HCT116 (cell line): Measurements from ENCODE around the gene ORAI1. TPM values are rescaled to one million over a fixed set of nuclear protein-coding genes. Genes with fewer than 3 reads are reported as not detected.

Experiments used
- ATAC-seq: fragments of 200-7000 bp; cut with Tn5 transposase; 2 replicates; pipeline ENCODE4 v1.9.1; 2020; ENCODE audit warnings: mild to moderate bottlenecking, moderate library complexity
- BruUV-seq: library from RNA; stranded (reverse); fragments of 400-500 nt; replicated peaks from 2 replicates; lab custom pipeline; 2021; lab: Mats Ljungman, UMichigan
- CTCF ChIA-PET: fragments of 300-600 bp; sonication (Branson Sonifier 250); formaldehyde crosslinking; loops from one replicate; lab custom pipeline; 2021; ENCODE audit warnings: antibody characterized with exemption; lab: Charles Lee
- POLR2A ChIA-PET: fragments of 300-600, 350-600 bp; sonication (Branson Sonifier 250); formaldehyde crosslinking; loops from one replicate; lab custom pipeline; 2021; ENCODE audit warnings: antibody characterized with exemption; lab: Charles Lee
- RAD21 ChIA-PET, 2 experiments: fragments of 300-600 bp; sonication (Branson Sonifier 250); formaldehyde crosslinking; loops; one replicate each; lab custom pipeline; 2023; ENCODE audit warnings: low total read pairs in 2 of 2; ENCODE audit not compliant: uncharacterized antibody in 2 of 2, unreplicated experiment in 2 of 2, low non-redundant PET in 1 of 2; lab: Charles Lee
- DNase-seq: peaks from one replicate; pipeline ENCODE4 v3.0.0-alpha.2; 2010; ENCODE audit warnings: low read depth, low spot score
- H2AFZ ChIP-seq: fragments of 200-600 bp; shearing (Covaris generic), sonication (generic); 2 replicates; pipeline ENCODE4 v1.6.1; 2017; ENCODE audit warnings: low read depth, mixed run types, mixed read lengths, antibody characterized with exemption, low read length; ENCODE audit not compliant: poor library complexity, severe bottlenecking
- H3K27ac ChIP-seq: 2 replicates; pipeline ENCODE4 v1.5.1; 2012; ENCODE audit warnings: low read depth, low read length
- H3K27me3 ChIP-seq: fragments of 200-600 bp; sonication (generic); 2 replicates; pipeline ENCODE4 v1.6.1; 2016; ENCODE audit warnings: mixed run types, low read length, mixed read lengths; ENCODE audit not compliant: insufficient read depth
- H3K36me3 ChIP-seq, 2 experiments: fragments of 200-500 bp in 1 of 2; fragments of 200-600 bp in 1 of 2; sonication (Bioruptor generic) in 1 of 2; sonication (generic) in 1 of 2; 2 replicates each; pipeline versions ENCODE4 v1.5.1 to v1.6.1; 2014 to 2016; ENCODE audit warnings: low read length in 2 of 2, inconsistent platforms in 1 of 2, mixed read lengths in 1 of 2, mixed run types in 1 of 2; ENCODE audit not compliant: insufficient read depth in 2 of 2, control insufficient read depth in 1 of 2
- H3K4me1 ChIP-seq, 2 experiments: fragments of 200-600 bp in 1 of 2; sonication (generic) in 1 of 2; 2 replicates each; pipeline versions ENCODE4 v1.5.1 to v1.6.1; 2012 to 2017; ENCODE audit warnings: low read length in 2 of 2, inconsistent platforms in 1 of 2, mild to moderate bottlenecking in 1 of 2, mixed read lengths in 1 of 2, mixed run types in 1 of 2, moderate library complexity in 1 of 2; ENCODE audit not compliant: insufficient read depth in 2 of 2, control insufficient read depth in 1 of 2
- H3K4me2 ChIP-seq: fragments of 200-600 bp; sonication (generic); 2 replicates; pipeline ENCODE4 v1.6.1; 2017; ENCODE audit warnings: mixed run types, low read length, mixed read lengths
- H3K4me3 ChIP-seq, 2 experiments: fragments of 200-600 bp in 1 of 2; sonication (generic) in 1 of 2; replicated peaks in 1 of 2; 2 replicates each; pipeline ENCODE4 v1.5.1; 2011 to 2016; ENCODE audit warnings: low read length in 2 of 2, control low read depth in 1 of 2, low read depth in 1 of 2, mild to moderate bottlenecking in 1 of 2, mixed read lengths in 1 of 2, mixed run types in 1 of 2
- H3K79me2 ChIP-seq: fragments of 200-600 bp; sonication (generic); 2 replicates; pipeline ENCODE4 v1.6.1; 2017; ENCODE audit warnings: mild to moderate bottlenecking, mixed run types, low read length, moderate library complexity, mixed read lengths; ENCODE audit not compliant: insufficient read depth
- H3K9ac ChIP-seq: fragments of 200-600 bp; sonication (generic); 2 replicates; pipeline ENCODE4 v1.6.1; 2016; ENCODE audit warnings: low read length, mixed read lengths
- H3K9me2 ChIP-seq: fragments of 200-600 bp; sonication (generic), shearing (Covaris generic); 2 replicates; pipeline ENCODE4 v1.6.1; 2017; ENCODE audit warnings: mixed run types, mild to moderate bottlenecking, moderate library complexity; ENCODE audit not compliant: insufficient read depth
- H3K9me3 ChIP-seq, 2 experiments: fragments of 200-500 bp in 1 of 2; fragments of 200-600 bp in 1 of 2; sonication (Bioruptor generic) in 1 of 2; sonication (generic) in 1 of 2; 2 replicates each; pipeline ENCODE4 v1.6.1; 2014 to 2017; ENCODE audit warnings: low read length in 2 of 2, mixed read lengths in 2 of 2, inconsistent platforms in 1 of 2, low read depth in 1 of 2, mild to moderate bottlenecking in 1 of 2, mixed run types in 1 of 2, moderate library complexity in 1 of 2; ENCODE audit not compliant: control insufficient read depth in 1 of 2, insufficient read depth in 1 of 2
- H4K20me1 ChIP-seq: fragments of 200-600 bp; sonication (generic), shearing (Covaris generic); 2 replicates; pipeline ENCODE4 v1.6.1; 2017; ENCODE audit warnings: mixed run types, mild to moderate bottlenecking, moderate library complexity; ENCODE audit not compliant: insufficient read depth
- CBX3 ChIP-seq: IDR thresholded peaks from 2 replicates; pipeline ENCODE4 v1.6.1; 2012; ENCODE audit warnings: low read depth
- EZH2 ChIP-seq: fragments of 200-600 bp; sonication (generic); IDR thresholded peaks from 2 replicates; pipeline ENCODE4 v1.6.1; 2017; ENCODE audit warnings: antibody characterized with exemption, mixed run types
- FOSL1 ChIP-seq: IDR thresholded peaks from 2 replicates; pipeline ENCODE4 v1.6.1; 2012; ENCODE audit warnings: low read depth
- POLR2A ChIP-seq: IDR thresholded peaks from 2 replicates; pipeline ENCODE4 v1.7.0; 2011; ENCODE audit warnings: borderline replicate concordance; ENCODE audit not compliant: insufficient read depth, insufficient read length; ENCODE audit errors: extremely low read depth
- POLR2AphosphoS5 ChIP-seq: IDR thresholded peaks from 2 replicates; pipeline ENCODE4 v1.6.1; 2011; ENCODE audit warnings: mild to moderate bottlenecking, low read depth, low read length, moderate library complexity
- SIN3A ChIP-seq: IDR thresholded peaks from 2 replicates; pipeline ENCODE4 v1.6.1; 2012; ENCODE audit warnings: low read depth
- SRF ChIP-seq: IDR thresholded peaks from 2 replicates; pipeline ENCODE4 v1.6.1; 2012; ENCODE audit warnings: low read depth
- YY1 ChIP-seq: IDR thresholded peaks from 2 replicates; pipeline ENCODE4 v1.6.1; 2011; ENCODE audit warnings: low read length, low read depth, moderate library complexity, mild to moderate bottlenecking; ENCODE audit not compliant: insufficient replicate concordance; ENCODE audit errors: extremely low read depth
- ZFX ChIP-seq: fragments of 450-650 bp; IDR thresholded peaks from 2 replicates; pipeline ENCODE4 v1.6.1; 2017
- intact Hi-C: fragments of 100-400 bp; cut with micrococcal nuclease; formaldehyde crosslinking; loops from 2 replicates; pipeline ENCODE4 v1.10.0; 2022
- total RNA-seq: library from RNA; stranded (reverse); gene quantifications from one replicate; pipeline ENCODE4 v1.2.1, GENCODE V29; 2021; ENCODE audit not compliant: unreplicated experiment
- TF ChIP-seq, protein P1 (sequence below): IDR thresholded peaks from 2 replicates; pipeline ENCODE4 v1.6.1; 2012
- TF ChIP-seq, protein P2 (sequence below): IDR thresholded peaks from 2 replicates; pipeline ENCODE4 v1.6.1; 2012; ENCODE audit warnings: low read depth

Gene ORAI1
- total RNA-seq, 1 experiment from 2014 or later: 20.2 TPM

DNA sequence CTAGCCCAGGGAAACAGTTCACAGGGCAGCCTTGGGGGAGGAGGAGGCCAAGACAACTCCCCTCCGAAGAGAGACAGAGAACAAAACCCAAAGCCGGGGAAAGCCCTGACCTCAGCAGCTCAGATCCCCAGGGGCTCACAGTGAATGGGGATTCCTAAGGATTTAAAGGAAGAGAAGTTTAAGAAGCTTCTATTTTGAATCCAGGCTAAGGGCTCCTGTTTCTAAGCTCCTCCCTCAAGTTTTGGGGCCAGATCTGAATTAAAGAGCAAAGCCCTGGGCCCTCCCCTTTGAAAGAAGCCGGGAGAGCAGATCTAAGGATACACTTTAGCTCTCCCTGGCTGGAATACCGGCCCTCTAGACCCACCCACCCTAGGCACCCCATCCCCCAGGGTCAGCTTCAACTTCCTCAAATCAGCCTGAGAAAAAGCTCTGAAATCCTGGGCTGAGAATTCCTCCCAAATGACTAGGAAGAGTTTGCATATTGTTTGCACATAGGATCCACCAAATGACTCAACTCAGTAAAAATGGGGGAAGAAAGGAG lies 49.4 kb upstream of the ORAI1 start:
- CTCF ChIA-PET: interaction anchor here (1.2 kb wide), 1 partner anchor 217 kb away, joined by 3 read pairs; no protein-coding TSS in a partner anchor
- POLR2A ChIA-PET: interaction anchor here (1.2 kb wide), 1 partner anchor 12 kb away, joined by 5 read pairs; no protein-coding TSS in a partner anchor
- no peak overlapping the region for H2AFZ ChIP-seq
- no peak overlapping the region for H3K27ac ChIP-seq
- BruUV-seq: no TSS peak
- H4K20me1 ChIP-seq: no peaks in the 10 kb centered on the region
- H3K4me3 ChIP-seq: no peak overlapping the region
- no peaks in the 10 kb centered on the region for H3K36me3 ChIP-seq
- no peak for DNase-seq
- TF ChIP-seq CBX3 (no peak), POLR2A (no peak), YY1 (no peak), POLR2AphosphoS5 (no peak), SRF (no peak), EZH2 (no peak), SIN3A (no peak), ZFX (no peak), FOSL1 (no peak)
- TF ChIP-seq, protein P1, sequence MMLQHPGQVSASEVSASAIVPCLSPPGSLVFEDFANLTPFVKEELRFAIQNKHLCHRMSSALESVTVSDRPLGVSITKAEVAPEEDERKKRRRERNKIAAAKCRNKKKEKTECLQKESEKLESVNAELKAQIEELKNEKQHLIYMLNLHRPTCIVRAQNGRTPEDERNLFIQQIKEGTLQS: no peak
- TF ChIP-seq, protein P2, sequence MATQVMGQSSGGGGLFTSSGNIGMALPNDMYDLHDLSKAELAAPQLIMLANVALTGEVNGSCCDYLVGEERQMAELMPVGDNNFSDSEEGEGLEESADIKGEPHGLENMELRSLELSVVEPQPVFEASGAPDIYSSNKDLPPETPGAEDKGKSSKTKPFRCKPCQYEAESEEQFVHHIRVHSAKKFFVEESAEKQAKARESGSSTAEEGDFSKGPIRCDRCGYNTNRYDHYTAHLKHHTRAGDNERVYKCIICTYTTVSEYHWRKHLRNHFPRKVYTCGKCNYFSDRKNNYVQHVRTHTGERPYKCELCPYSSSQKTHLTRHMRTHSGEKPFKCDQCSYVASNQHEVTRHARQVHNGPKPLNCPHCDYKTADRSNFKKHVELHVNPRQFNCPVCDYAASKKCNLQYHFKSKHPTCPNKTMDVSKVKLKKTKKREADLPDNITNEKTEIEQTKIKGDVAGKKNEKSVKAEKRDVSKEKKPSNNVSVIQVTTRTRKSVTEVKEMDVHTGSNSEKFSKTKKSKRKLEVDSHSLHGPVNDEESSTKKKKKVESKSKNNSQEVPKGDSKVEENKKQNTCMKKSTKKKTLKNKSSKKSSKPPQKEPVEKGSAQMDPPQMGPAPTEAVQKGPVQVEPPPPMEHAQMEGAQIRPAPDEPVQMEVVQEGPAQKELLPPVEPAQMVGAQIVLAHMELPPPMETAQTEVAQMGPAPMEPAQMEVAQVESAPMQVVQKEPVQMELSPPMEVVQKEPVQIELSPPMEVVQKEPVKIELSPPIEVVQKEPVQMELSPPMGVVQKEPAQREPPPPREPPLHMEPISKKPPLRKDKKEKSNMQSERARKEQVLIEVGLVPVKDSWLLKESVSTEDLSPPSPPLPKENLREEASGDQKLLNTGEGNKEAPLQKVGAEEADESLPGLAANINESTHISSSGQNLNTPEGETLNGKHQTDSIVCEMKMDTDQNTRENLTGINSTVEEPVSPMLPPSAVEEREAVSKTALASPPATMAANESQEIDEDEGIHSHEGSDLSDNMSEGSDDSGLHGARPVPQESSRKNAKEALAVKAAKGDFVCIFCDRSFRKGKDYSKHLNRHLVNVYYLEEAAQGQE: no peak
- no peak overlapping the region for H3K9ac ChIP-seq
- intact Hi-C loops: no loop called here
- H3K4me1 ChIP-seq: peaks cover 7 to 17% of the 10 kb centered on the region in 2 experiments; a peak in 3 of 4 replicates
- RAD21 ChIA-PET: no interaction called here
- no peak overlapping the region for H3K4me2 ChIP-seq
- no peaks in the 10 kb centered on the region for H3K79me2 ChIP-seq
- no peaks in the 10 kb centered on the region for H3K9me3 ChIP-seq
- H3K9me2 ChIP-seq: no peaks in the 10 kb centered on the region
- H3K27me3 ChIP-seq: no peaks in the 10 kb centered on the region
- no peak for ATAC-seq
